ENCODE results near the gene PLCB3. TPM values are rescaled to one million over a fixed set of nuclear protein-coding genes. Genes with fewer than 3 reads are reported as not detected.

Gene PLCB3
- total RNA-seq, 2 donors from 2014 or later = 86.9 to 108 TPM

- Histone ChIP-seq H3K9ac (ENCODE audit: low read depth in 2 of 2, low read length in 2 of 2) (peak within 1 kb of the TSS; percentile 26 to 56), H3K27me3 (peaks cover 53% of the 10 kb centered on the region), H3K4me1 (peaks cover 19% of the 10 kb centered on the region), H3K27ac (no peak within 1 kb of the TSS), H3K9me3 (no peaks in the 10 kb centered on the region), H3K36me3 (no peaks in the 10 kb centered on the region), H3K4me3 (peak within 1 kb of the TSS; percentile 28)
- no peak for DNase-seq
- TF ChIP-seq CTCF (IDR thresholded peaks at IDR 0.05) = no peak
- intact Hi-C loops (cut with DNase I) = loop anchor here (5.0 kb wide), 1 partner anchor 98 kb away; no protein-coding TSS in a partner anchor
Observed at GRCh38 chr11:64299847-64300648, 48.7 kb downstream of the PLCB3 start, which contains the start of gene CATSPERZ. TSS of gene CATSPERZ (plus strand) at chr11:64300358. CDS start at chr11:64300411, 53 bp downstream.

GRCh38 chr11:64303109-64304031 is 52.0 kb downstream of the PLCB3 start:
- no peaks in the 10 kb centered on the region for H3K36me3 ChIP-seq
- H3K4me3 ChIP-seq = no peak overlapping the region
- H3K9ac ChIP-seq (ENCODE audit: low read depth in 2 of 2, low read length in 2 of 2) = peak overlapping the region; percentile 58 to 89
- H3K9me3 ChIP-seq = no peaks in the 10 kb centered on the region
- H3K4me1 ChIP-seq = peaks cover 32% of the 10 kb centered on the region
- DNase-seq = no peak
- H3K27ac ChIP-seq = peak overlapping the region; percentile 99
- peaks cover 19% of the 10 kb centered on the region for H3K27me3 ChIP-seq
- intact Hi-C loops (cut with DNase I) = loop anchor here (2.0 to 5.0 kb wide), 2 partner anchors 35 to 101 kb away; no protein-coding TSS in a partner anchor
- no peak for TF ChIP-seq CTCF (IDR thresholded peaks at IDR 0.05)

- H3K36me3 ChIP-seq = no peaks in the 10 kb centered on the region
- peaks cover 13% of the 10 kb centered on the region for H3K27me3 ChIP-seq
- peaks cover 32% of the 10 kb centered on the region for H3K4me1 ChIP-seq
- intact Hi-C loops (cut with DNase I) = loop anchor here (5.0 kb wide), 1 partner anchor 102 kb away; no protein-coding TSS in a partner anchor
- peak overlapping the region; percentile 99 for H3K27ac ChIP-seq
- peak overlapping the region; percentile 45 for H3K4me3 ChIP-seq
- no peaks in the 10 kb centered on the region for H3K9me3 ChIP-seq
- peak overlapping the region; percentile 58 to 89 for H3K9ac ChIP-seq (ENCODE audit: low read depth in 2 of 2, low read length in 2 of 2)
- TF ChIP-seq CTCF (IDR thresholded peaks at IDR 0.05) = no peak
- DNase-seq = no peak
Observed at GRCh38 chr11:64304032-64304315, 52.6 kb downstream of the PLCB3 start.

- Histone ChIP-seq H3K4me1 (peaks cover 28% of the 10 kb centered on the region), H3K9me3 (no peaks in the 10 kb centered on the region)
- intact Hi-C loops (cut with DNase I) = loop anchor here (5.0 kb wide), 1 partner anchor 102 kb away; no protein-coding TSS in a partner anchor
Observed at GRCh38 chr11:64304316-64305072, 53.2 kb downstream of the PLCB3 start.

More at GRCh38 chr11:64304316-64305072, 53.2 kb downstream of the PLCB3 start:
- Histone ChIP-seq H3K4me3 (peak overlapping the region; percentile 45), H3K27ac (peak overlapping the region; percentile 99), H3K27me3 (peaks cover 8% of the 10 kb centered on the region), H3K36me3 (no peaks in the 10 kb centered on the region), H3K9ac (ENCODE audit: low read depth in 2 of 2, low read length in 2 of 2) (peak overlapping the region; percentile 58 to 89)
- DNase-seq = peak; percentile 97
- TF ChIP-seq CTCF (IDR thresholded peaks at IDR 0.05) = peak; percentile 84
